Astrocyte of the spinal cord (primary cell): ENCODE results near the gene KCNQ1.

Experiments used
- DNase-seq: peaks from one replicate; pipeline ENCODE4 v3.0.0; 2011; ENCODE audit warnings: low read depth, low spot score
- H3K4me3 ChIP-seq: 2 replicates; pipeline ENCODE4 v1.5.1; 2011; ENCODE audit warnings: low read depth, mild to moderate bottlenecking, low read length, moderate library complexity
- CTCF ChIP-seq: IDR thresholded peaks from 2 replicates; pipeline ENCODE4 v1.5.1; 2012; ENCODE audit warnings: low read depth, mild to moderate bottlenecking, low read length, inconsistent platforms
- in situ Hi-C: cut with HindIII; loops from 2 replicates; pipeline ENCODE4 v1.10.0; 2017; ENCODE audit warnings: low sequenced_read_pairs

Gene KCNQ1

GRCh38 chr11:2443406-2443805 lies 1.4 kb upstream of the KCNQ1 start:
- no peak for TF ChIP-seq CTCF
- no peak overlapping the region for H3K4me3 ChIP-seq
- in situ Hi-C loops: no loop called here
- no peak for DNase-seq

- no peak for TF ChIP-seq CTCF
- in situ Hi-C loops: no loop called here
- H3K4me3 ChIP-seq: no peak within 1 kb of the TSS
- no peak for DNase-seq
Observed at GRCh38 chr11:2443881-2444820, 657 bp upstream of the KCNQ1 start, which contains the start of gene TRPM5. TRPM5 (minus strand) TSS chr11:2444514; CDS start chr11:2423036, 21,478 bp downstream.

GRCh38 chr11:2445746-2446551 lies 1.1 kb downstream of the KCNQ1 start:
- in situ Hi-C loops: no loop called here
- DNase-seq: no peak
- no peak overlapping the region for H3K4me3 ChIP-seq
- no peak for TF ChIP-seq CTCF

GRCh38 chr11:2446590-2447252 lies 1.9 kb downstream of the KCNQ1 start:
- in situ Hi-C loops: no loop called here
- no peak overlapping the region for H3K4me3 ChIP-seq
- no peak for DNase-seq
- no peak for TF ChIP-seq CTCF

GRCh38 chr11:2447253-2447950 lies 2.6 kb downstream of the KCNQ1 start:
- no peak for DNase-seq
- no peak overlapping the region for H3K4me3 ChIP-seq
- TF ChIP-seq CTCF: no peak
- in situ Hi-C loops: no loop called here
